HG03066 (cell line): ENCODE results near the gene RPL18A.

Experiments used
- ATAC-seq: cut with Tn5 transposase; IDR thresholded peaks from one replicate; pipeline ENCODE4 v1.9.1; 2021; ENCODE audit warnings: low read depth; ENCODE audit not compliant: unreplicated experiment

RPL18A gene

GRCh38 chr19:17841371-17841809, 18.3 kb upstream of the RPL18A start:
- no peak for ATAC-seq

GRCh38 chr19:17841810-17842662, 17.7 kb upstream of the RPL18A start:
- no peak for ATAC-seq

- ATAC-seq, result no peak
Measured at GRCh38 chr19:17842663-17843291, 16.9 kb upstream of the RPL18A start.

GRCh38 chr19:17843292-17843827, 16.4 kb upstream of the RPL18A start:
- ATAC-seq, result no peak

- ATAC-seq, result no peak
Measured at GRCh38 chr19:17843908-17844490, 15.7 kb upstream of the RPL18A start.

- no peak for ATAC-seq
Measured at GRCh38 chr19:17846146-17846545, 13.6 kb upstream of the RPL18A start.

- no peak for ATAC-seq
Measured at GRCh38 chr19:17847538-17848366, 12.0 kb upstream of the RPL18A start, which contains the start of gene JAK3. Gene JAK3 (minus strand): TSS chr19:17847982. CDS start chr19:17844417, 3,565 bp downstream.

GRCh38 chr19:17848595-17849292, 11.0 kb upstream of the RPL18A start:
- ATAC-seq, result no peak

GRCh38 chr19:17854061-17854460, 5.6 kb upstream of the RPL18A start:
- no peak for ATAC-seq

GRCh38 chr19:17855280-17856152, 4.2 kb upstream of the RPL18A start:
- ATAC-seq, result no peak

GRCh38 chr19:17860331-17860992, 752 bp downstream of the RPL18A start:
- no peak for ATAC-seq

GRCh38 chr19:17860993-17861360, 1.3 kb downstream of the RPL18A start:
- ATAC-seq, result no peak

- no peak for ATAC-seq
Measured at GRCh38 chr19:17861542-17862402, 2.1 kb downstream of the RPL18A start.

GRCh38 chr19:17862711-17863519, 3.2 kb downstream of the RPL18A start:
- no peak for ATAC-seq

GRCh38 chr19:17863520-17864182, 3.9 kb downstream of the RPL18A start:
- no peak for ATAC-seq
